ENCODE results near the gene RGMA.

RGMA gene

DNA sequence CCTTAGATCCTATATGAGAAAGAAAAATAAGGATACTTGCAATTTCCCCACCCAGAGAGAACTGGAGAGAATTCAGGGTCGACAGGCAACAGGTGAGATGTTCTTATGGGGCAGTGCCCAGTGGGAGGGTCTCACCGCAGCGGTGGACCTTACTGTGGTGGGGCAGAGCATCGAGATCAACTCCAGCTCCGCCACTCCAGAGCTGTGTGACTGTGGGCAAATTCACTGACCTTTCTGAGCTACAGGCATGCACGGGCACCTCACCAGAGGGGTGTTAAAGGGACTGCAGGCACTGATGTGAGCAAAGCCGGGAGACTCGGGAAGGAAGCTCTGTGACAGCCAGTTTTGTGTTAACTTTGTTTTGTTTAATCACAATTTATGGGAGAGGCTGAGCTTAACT, 30.9 kb downstream of the RGMA start:
- TF ChIP-seq TAF1 (IDR thresholded peaks at IDR 0.05; ENCODE audit: borderline replicate concordance, insufficient read depth, low read length) (no peak), FOXP2 (optimal IDR thresholded peaks at IDR 0.05; ENCODE audit: borderline replicate concordance, extremely low read depth, extremely low read length, insufficient read depth) (no peak), SIN3A (IDR thresholded peaks at IDR 0.05; ENCODE audit: borderline replicate concordance, insufficient read depth, low read length) (no peak)
- TF ChIP-seq, protein P1, sequence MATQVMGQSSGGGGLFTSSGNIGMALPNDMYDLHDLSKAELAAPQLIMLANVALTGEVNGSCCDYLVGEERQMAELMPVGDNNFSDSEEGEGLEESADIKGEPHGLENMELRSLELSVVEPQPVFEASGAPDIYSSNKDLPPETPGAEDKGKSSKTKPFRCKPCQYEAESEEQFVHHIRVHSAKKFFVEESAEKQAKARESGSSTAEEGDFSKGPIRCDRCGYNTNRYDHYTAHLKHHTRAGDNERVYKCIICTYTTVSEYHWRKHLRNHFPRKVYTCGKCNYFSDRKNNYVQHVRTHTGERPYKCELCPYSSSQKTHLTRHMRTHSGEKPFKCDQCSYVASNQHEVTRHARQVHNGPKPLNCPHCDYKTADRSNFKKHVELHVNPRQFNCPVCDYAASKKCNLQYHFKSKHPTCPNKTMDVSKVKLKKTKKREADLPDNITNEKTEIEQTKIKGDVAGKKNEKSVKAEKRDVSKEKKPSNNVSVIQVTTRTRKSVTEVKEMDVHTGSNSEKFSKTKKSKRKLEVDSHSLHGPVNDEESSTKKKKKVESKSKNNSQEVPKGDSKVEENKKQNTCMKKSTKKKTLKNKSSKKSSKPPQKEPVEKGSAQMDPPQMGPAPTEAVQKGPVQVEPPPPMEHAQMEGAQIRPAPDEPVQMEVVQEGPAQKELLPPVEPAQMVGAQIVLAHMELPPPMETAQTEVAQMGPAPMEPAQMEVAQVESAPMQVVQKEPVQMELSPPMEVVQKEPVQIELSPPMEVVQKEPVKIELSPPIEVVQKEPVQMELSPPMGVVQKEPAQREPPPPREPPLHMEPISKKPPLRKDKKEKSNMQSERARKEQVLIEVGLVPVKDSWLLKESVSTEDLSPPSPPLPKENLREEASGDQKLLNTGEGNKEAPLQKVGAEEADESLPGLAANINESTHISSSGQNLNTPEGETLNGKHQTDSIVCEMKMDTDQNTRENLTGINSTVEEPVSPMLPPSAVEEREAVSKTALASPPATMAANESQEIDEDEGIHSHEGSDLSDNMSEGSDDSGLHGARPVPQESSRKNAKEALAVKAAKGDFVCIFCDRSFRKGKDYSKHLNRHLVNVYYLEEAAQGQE (IDR thresholded peaks at IDR 0.05; ENCODE audit: insufficient read depth in 1 of 2, low read depth in 2 of 2, low read length in 2 of 2), result no peak

DNA sequence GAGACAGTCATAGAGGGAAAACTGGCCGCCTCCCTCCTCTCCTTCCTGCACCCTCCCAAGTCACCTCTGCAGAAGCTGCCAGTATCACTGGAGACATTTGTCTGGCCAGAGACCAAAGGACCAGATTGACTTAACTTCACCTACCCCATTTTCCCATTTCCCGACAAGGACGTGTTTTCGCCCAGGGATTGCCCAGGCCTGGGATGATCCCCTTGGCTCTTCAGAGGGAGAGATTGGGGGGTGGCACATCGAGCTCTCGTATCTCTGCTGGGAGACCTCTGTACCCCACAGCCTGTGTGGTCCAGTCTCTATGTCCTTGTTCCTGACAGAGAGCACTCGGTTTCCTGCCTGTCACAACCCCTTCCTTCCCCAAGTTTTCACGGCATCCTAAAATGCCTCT, 31.4 kb downstream of the RGMA start:
- TF ChIP-seq TAF1 (IDR thresholded peaks at IDR 0.05; ENCODE audit: borderline replicate concordance, insufficient read depth, low read length) (no peak), FOXP2 (optimal IDR thresholded peaks at IDR 0.05; ENCODE audit: borderline replicate concordance, extremely low read depth, extremely low read length, insufficient read depth) (no peak), POLR2AphosphoS5 (IDR thresholded peaks at IDR 0.05; ENCODE audit: low read depth, low read length) (no peak), SIN3A (IDR thresholded peaks at IDR 0.05; ENCODE audit: borderline replicate concordance, insufficient read depth, low read length) (no peak)
- TF ChIP-seq, protein P1 (IDR thresholded peaks at IDR 0.05; ENCODE audit: insufficient read depth in 1 of 2, low read depth in 2 of 2, low read length in 2 of 2), result no peak

- TF ChIP-seq POLR2AphosphoS5 (IDR thresholded peaks at IDR 0.05; ENCODE audit: low read depth, low read length) (no peak), FOXP2 (optimal IDR thresholded peaks at IDR 0.05; ENCODE audit: borderline replicate concordance, extremely low read depth, extremely low read length, insufficient read depth) (no peak), SIN3A (IDR thresholded peaks at IDR 0.05; ENCODE audit: borderline replicate concordance, insufficient read depth, low read length) (no peak), TAF1 (IDR thresholded peaks at IDR 0.05; ENCODE audit: borderline replicate concordance, insufficient read depth, low read length) (no peak)
- TF ChIP-seq, protein P1 (IDR thresholded peaks at IDR 0.05; ENCODE audit: insufficient read depth in 1 of 2, low read depth in 2 of 2, low read length in 2 of 2), result no peak
These were observed 32.2 kb downstream of the RGMA start for GRCh38 chr15:93056836-93057235.

DNA sequence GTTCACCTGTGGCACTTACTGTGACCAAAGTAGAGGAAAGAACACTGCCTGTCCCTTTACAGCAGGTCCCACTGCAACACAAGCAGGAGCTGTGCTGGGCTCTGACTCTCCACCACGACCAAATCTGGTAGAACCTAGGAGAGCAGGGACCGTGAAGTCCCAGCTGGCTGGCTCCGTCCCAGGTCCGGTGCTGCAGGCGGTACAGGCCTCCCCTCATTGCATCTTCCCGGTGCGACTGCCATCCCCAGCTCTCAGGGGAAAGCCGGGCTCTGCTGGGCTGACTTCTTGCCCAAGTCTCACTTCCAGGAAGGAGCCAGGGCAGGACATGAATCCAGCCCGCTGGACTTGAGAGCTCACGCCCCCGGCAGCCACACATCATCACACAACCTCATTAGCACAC, 33.8 kb downstream of the RGMA start:
- TF ChIP-seq, protein P1 (IDR thresholded peaks at IDR 0.05; ENCODE audit: insufficient read depth in 1 of 2, low read depth in 2 of 2, low read length in 2 of 2), result no peak
- TF ChIP-seq POLR2AphosphoS5 (IDR thresholded peaks at IDR 0.05; ENCODE audit: low read depth, low read length) (no peak), FOXP2 (optimal IDR thresholded peaks at IDR 0.05; ENCODE audit: borderline replicate concordance, extremely low read depth, extremely low read length, insufficient read depth) (no peak), SIN3A (IDR thresholded peaks at IDR 0.05; ENCODE audit: borderline replicate concordance, insufficient read depth, low read length) (no peak), TAF1 (IDR thresholded peaks at IDR 0.05; ENCODE audit: borderline replicate concordance, insufficient read depth, low read length) (no peak)

All from PFSK-1 (cell line).